ENCODE measurements around the gene OSBPL8.

OSBPL8 gene

DNA sequence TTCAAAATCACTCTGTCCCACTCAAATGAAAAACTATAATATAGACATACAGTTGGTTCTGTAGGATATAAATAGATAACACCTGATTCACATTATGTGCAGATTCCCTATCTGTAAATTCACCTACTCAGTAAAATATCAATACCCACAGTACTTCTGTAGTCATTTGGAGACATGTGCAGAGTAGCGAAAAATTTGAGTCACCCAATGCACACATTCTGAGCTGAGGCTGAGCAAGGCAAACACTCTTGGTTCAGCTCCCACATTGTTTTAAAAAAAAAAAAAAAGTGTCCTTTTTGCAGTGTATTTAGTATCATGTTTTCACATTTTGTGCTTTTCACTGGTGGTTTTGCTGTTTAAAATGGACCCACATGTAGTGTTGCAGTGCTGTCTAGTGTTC is 184.1 kb downstream of the OSBPL8 start:
- Histone ChIP-seq H3K9me3 (ENCODE audit: control insufficient read depth, insufficient read depth, low read depth, low read length) (no peaks in the 10 kb centered on the region), H3K4me3 (ENCODE audit: low read depth, low read length) (no peak overlapping the region), H3K27ac (ENCODE audit: extremely low read depth, low read depth, low read length) (no peak overlapping the region), H3K36me3 (ENCODE audit: control insufficient read depth in 2 of 2, insufficient read depth in 1 of 2, low read length in 2 of 2) (peaks cover 0 to 29% of the 10 kb centered on the region in 2 experiments), H3K4me1 (ENCODE audit: control insufficient read depth, insufficient read depth, low read length) (no peaks in the 10 kb centered on the region)
- TF ChIP-seq TRIM28 (IDR thresholded peaks at IDR 0.05; ENCODE audit: borderline replicate concordance, low read length) (no peak), ZNF629 (tag by site-specific recombination; IDR thresholded peaks at IDR 0.05) (no peak), ZNF76 (tag by site-specific recombination; IDR thresholded peaks at IDR 0.05; ENCODE audit: borderline replicate concordance, low read depth) (no peak), ZNF214 (tag by site-specific recombination; IDR thresholded peaks at IDR 0.05; ENCODE audit: borderline replicate concordance) (no peak)
- ChIA-PET POLR2A (no interaction called here), CTCF (no interaction called here)

GRCh38 chr12:76374386-76375020 is 185.1 kb downstream of the OSBPL8 start:
- Histone ChIP-seq H3K4me1 (ENCODE audit: control insufficient read depth, insufficient read depth, low read length) (no peaks in the 10 kb centered on the region), H3K36me3 (ENCODE audit: control insufficient read depth in 2 of 2, insufficient read depth in 1 of 2, low read length in 2 of 2) (peaks cover 0 to 38% of the 10 kb centered on the region in 2 experiments), H3K27ac (ENCODE audit: extremely low read depth, low read depth, low read length) (no peak overlapping the region), H3K9me3 (ENCODE audit: control insufficient read depth, insufficient read depth, low read depth, low read length) (no peaks in the 10 kb centered on the region), H3K4me3 (ENCODE audit: low read depth, low read length) (no peak overlapping the region)
- no peak for TF ChIP-seq ZNF639 (tag by site-specific recombination; IDR thresholded peaks at IDR 0.05)
- TF ChIP-seq ZNF350 (tag by site-specific recombination; IDR thresholded peaks at IDR 0.05): no peak
- no peak for TF ChIP-seq ZNF747 (tag by site-specific recombination; IDR thresholded peaks at IDR 0.05)
- no peak for TF ChIP-seq SALL2 (tag by site-specific recombination; IDR thresholded peaks at IDR 0.05; ENCODE audit: borderline replicate concordance)
- TF ChIP-seq ZNF354C (tag by site-specific recombination; IDR thresholded peaks at IDR 0.05; ENCODE audit: borderline replicate concordance, low read depth): no peak
- no peak for TF ChIP-seq ZNF830 (tag by site-specific recombination; IDR thresholded peaks at IDR 0.05; ENCODE audit: low read depth)
- no peak for TF ChIP-seq ZNF677 (tag by site-specific recombination; IDR thresholded peaks at IDR 0.05)
- ChIA-PET POLR2A (no interaction called here), CTCF (no interaction called here)

DNA sequence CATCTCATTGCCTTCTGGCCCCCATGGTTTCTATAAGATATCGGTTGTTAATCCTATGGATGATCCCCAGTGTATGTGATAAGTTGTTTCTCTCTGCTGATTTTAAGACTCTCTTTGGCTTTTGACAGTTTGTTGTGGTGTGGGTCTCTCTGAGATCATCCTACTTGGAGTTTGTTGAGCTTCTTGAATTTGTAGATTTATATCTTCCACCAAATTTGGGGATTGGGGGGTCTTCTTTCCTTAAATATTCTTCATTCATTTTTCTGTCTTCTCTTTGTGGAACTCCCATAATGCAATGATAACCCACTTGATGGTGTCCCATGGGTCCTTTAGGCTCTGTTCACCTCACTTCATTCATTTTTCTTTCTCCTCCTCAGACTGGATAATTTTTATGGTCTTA is 191.3 kb downstream of the OSBPL8 start:
- peak; percentile 99 for TF ChIP-seq ZNF558 (tag by site-specific recombination; IDR thresholded peaks at IDR 0.05)
- TF ChIP-seq, protein P1, sequence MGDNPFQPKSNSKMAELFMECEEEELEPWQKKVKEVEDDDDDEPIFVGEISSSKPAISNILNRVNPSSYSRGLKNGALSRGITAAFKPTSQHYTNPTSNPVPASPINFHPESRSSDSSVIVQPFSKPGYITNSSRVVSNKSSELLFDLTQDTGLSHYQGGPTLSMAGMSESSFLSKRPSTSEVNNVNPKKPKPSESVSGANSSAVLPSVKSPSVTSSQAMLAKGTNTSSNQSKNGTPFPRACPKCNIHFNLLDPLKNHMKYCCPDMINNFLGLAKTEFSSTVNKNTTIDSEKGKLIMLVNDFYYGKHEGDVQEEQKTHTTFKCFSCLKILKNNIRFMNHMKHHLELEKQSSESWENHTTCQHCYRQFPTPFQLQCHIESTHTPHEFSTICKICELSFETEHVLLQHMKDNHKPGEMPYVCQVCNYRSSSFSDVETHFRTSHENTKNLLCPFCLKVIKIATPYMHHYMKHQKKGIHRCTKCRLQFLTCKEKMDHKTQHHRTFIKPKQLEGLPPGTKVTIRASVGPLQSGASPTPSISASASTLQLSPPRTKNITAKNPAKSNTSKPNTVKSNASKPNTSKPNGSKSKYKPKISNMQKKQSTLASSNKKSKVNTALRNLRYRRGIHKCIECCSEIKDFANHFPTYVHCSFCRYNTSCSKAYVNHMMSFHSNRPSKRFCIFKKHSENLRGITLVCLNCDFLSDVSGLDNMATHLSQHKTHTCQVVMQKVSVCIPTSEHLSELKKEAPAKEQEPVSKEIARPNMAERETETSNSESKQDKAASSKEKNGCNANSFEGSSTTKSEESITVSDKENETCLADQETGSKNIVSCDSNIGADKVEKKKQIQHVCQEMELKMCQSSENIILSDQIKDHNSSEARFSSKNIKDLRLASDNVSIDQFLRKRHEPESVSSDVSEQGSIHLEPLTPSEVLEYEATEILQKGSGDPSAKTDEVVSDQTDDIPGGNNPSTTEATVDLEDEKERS (tag by site-specific recombination; IDR thresholded peaks at IDR 0.05): no peak
- Histone ChIP-seq H3K4me3 (ENCODE audit: low read depth, low read length) (no peak overlapping the region), H3K36me3 (ENCODE audit: control insufficient read depth in 2 of 2, insufficient read depth in 1 of 2, low read length in 2 of 2) (peaks cover 8 to 39% of the 10 kb centered on the region in 2 experiments), H3K9me3 (ENCODE audit: control insufficient read depth, insufficient read depth, low read depth, low read length) (no peaks in the 10 kb centered on the region), H3K4me1 (ENCODE audit: control insufficient read depth, insufficient read depth, low read length) (no peaks in the 10 kb centered on the region), H3K27ac (ENCODE audit: extremely low read depth, low read depth, low read length) (no peak overlapping the region)
- ChIA-PET POLR2A (interaction anchor here (0.6 kb wide), 1 partner anchor 1196 kb away, joined by 3 read pairs; no protein-coding TSS in a partner anchor), CTCF (no interaction called here)

GRCh38 chr12:76366163-76366562 is 193.4 kb downstream of the OSBPL8 start:
- Histone ChIP-seq H3K27ac (ENCODE audit: extremely low read depth, low read depth, low read length) (no peak overlapping the region), H3K4me3 (ENCODE audit: low read depth, low read length) (no peak overlapping the region), H3K9me3 (ENCODE audit: control insufficient read depth, insufficient read depth, low read depth, low read length) (no peaks in the 10 kb centered on the region), H3K4me1 (ENCODE audit: control insufficient read depth, insufficient read depth, low read length) (no peaks in the 10 kb centered on the region), H3K36me3 (ENCODE audit: control insufficient read depth in 2 of 2, insufficient read depth in 1 of 2, low read length in 2 of 2) (peaks cover 8 to 37% of the 10 kb centered on the region in 2 experiments)
- ChIA-PET CTCF (no interaction called here), POLR2A (no interaction called here)
- no peak for TF ChIP-seq INSM2 (tag by site-specific recombination; IDR thresholded peaks at IDR 0.05)

Data from HEK293 (cell line).